Hepatic stellate cell (primary cell): Measurements from ENCODE around the gene NFIX.

Experiments
- DNase-seq: peaks from one replicate; pipeline ENCODE4 v3.0.0; 2011; ENCODE audit warnings: low spot score

The NFIX gene

DNA sequence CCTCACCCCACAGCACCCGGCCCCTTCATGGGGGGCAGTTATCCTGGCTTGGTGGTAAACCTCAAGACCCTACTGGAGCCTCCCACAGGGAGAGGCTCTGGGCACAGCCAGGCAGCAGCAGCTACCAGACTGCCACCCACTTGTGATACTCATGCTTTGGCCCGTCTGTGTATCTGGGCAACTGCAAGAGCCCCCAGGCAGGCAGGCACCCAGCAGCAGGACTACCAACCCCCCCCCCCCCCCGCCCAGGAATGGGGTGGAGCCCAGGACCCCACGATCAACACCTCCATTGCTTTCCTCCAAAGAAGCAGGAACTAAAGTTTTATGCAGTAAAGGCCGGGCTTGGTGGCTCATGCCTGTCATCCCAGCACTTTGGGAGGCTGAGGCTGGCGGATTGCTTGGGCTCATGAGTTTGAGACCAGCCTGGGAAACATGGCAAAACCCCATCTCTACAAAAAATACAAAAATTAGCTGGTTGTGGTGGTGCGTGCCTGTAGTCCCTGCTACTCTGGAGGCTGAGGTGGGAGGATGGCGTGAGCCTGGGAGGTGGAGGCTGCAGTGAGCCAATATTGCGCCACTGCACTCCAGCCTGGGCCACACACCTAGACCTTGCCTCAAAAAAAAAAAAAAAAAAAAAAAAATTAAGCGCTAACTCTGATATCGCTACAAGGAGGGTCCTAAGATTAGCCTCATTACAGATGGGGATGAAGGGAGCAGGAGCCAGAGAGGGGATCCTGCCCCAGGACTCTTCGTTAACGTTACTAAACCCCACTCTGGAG is 108.5 kb downstream of the NFIX start:
- DNase-seq, result no peak

- peak; percentile 58 for DNase-seq
Observed at GRCh38 chr19:13104360-13104847, 109.1 kb downstream of the NFIX start.

DNA sequence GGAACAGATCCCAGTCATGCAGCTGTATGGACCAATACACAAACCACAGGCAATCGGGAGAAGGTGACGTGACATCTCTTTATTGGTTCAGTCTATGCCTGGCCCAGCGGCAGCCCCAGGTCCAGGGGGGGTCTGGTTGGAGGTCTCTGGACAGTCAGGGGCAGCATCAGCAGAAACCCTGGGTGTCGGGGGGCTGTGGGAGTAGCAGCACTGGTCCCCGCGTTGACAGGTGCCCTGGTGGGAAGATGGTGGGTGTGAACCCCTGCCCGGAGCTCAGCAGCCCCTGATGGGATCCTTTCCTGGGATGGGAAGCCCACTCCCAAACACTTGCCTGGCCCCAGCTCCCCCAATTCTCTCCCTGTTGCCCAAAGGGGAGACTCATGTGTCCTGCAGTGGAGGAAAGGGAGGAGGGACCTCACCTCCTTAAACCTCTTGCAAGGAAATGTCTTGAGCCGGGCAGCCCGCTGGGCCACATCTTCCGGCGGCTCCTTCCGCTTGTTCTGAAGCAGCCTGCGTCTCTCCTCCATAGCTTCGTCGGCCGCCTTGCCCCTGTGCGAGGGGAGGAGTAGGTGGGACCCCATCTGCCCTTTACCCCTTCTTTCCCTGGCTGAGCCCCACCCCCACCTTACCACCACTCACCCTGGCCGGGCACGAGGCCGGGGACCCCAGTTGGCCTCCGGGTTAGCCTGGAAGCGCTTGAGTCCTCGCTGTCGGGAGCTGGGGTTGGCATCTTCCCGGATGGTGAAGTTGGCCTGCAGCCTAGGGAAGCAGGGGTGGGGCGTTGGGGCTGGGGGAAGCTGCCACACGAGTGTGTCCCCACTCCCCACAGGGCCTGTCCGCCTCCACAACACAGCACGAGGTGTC is 109.8 kb downstream of the NFIX start:
- DNase-seq, result no peak

DNA sequence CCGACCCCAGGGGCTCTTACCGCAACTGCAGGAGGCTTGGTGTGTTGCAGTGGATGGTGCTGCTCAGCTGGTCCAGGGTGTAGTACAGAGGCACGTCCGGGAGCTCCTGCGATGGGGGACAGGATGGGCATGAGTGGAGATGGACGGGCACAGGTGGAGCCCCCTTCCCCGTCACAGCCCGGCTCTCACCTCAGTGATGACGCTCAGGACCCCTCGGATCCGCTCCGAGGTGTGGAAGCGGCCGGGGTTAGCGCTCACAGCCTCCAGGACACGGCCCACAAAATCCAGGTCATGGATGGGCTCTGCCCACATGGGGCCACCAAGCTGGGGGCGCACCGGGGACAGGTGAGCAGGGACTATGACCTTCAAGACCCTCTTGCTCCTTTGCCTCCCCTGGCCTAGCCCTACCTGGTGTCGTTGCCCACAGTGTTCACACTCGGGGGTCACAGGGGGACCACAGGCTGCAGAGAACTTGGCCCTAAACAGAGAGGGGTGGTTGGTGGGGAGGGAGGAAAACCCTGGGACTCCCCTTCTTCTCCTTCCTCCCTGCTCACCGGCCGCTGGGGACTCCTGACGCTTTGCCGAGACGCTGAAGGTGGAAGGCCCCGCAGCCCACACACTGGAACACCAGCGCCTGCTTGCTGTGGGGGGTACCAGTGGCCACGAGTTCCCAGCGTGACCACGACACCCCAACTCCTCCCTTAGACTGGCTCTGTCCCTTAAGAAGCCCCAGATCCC is 114.3 kb downstream of the NFIX start:
- DNase-seq, result no peak

- DNase-seq, result no peak
Observed at GRCh38 chr19:13110099-13110610, 114.9 kb downstream of the NFIX start.

DNA sequence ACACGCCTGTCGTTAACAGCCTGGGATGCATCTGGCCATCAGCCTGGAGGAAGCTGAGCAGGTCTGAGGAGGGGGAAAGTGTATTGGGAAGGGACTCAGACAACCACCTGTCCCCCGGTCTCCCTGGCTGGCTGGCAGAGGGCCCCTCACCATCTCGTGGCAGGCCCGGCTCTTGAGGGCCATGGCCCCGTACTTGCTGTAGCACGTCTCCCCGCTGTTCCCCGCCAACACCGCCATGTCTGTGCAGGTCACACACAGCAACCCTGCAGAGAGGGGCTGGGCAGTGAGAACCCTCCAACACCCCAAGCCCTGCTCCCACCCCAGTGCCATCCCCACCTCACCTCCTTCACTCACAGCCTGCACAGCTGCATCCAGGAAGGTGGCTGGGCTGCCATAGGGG is 117.3 kb downstream of the NFIX start:
- no peak for DNase-seq

DNA sequence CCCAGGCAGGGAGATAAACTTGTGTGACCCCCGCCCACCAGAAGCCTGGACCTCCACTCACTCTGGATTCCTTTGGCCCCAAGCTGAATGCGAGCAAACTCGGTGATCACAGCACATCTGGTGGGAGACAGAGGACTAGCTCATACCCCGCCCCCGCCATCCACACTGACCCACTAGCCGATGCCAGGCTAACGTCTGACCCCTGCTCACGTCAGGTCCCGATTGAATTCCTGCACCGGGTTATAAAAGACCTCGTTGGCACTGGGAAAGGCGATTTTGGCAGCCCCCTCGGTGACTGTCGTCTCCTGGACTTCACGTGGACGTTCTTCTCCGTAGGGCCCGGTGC is 120.6 kb downstream of the NFIX start:
- DNase-seq, result no peak

- peak; percentile 98 for DNase-seq
Observed at GRCh38 chr19:13116282-13117175, 121.3 kb downstream of the NFIX start, which contains the start of gene TRMT1. TSS of gene TRMT1 (minus strand) at chr19:13116740. CDS start at chr19:13116399, 341 bp downstream.

- no peak for DNase-seq
Observed at GRCh38 chr19:13117176-13117771, 122.0 kb downstream of the NFIX start.

GRCh38 chr19:13117772-13118423 is 122.6 kb downstream of the NFIX start, which contains the start of gene NACC1:
TSS of gene NACC1 (plus strand) at chr19:13118264. CDS start at chr19:13135208, 16,944 bp downstream.
- peak; percentile 97 for DNase-seq

GRCh38 chr19:13118424-13119193 is 123.3 kb downstream of the NFIX start:
- DNase-seq, result peak; percentile 54

GRCh38 chr19:13119627-13120026 is 124.4 kb downstream of the NFIX start:
- DNase-seq, result no peak

DNA sequence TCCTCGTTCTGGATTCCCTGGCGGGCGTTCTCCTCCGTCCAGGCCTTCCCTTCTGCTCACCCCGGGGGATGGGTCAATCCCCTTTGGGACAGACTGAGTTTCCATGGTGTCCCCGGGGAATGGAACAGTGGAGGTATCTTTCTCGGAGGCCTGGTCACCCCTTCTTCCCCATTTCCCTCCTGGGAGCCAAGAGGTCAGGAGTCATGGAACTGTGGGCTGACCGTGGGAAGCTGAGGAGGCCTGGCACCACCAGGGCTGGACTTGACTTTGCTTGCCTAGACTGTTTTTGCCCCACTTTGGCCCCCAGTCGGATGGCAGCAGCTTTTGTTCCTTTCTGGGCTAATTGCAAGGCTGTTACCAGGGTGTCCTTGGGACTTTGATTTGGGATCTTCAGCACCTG is 124.8 kb downstream of the NFIX start:
- DNase-seq, result no peak

DNA sequence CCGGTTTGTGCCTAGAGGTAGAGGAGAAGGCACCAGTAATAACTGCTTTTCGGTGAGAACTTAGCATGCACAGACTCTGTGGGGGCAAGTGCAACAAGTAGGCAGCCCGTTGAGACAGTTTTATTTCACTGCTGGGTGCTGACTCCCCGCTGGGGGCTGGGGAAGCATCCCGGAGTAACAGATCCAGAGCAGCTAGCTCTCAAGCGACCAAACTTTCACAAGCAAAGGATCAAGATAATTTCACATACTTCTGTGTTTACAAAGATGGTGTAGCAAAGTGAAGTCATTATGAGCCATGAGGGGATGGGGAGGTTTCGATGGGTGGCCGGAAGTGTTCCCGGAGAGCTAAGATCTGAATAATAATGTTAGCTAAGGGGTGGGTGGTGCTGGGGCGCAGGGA is 125.5 kb downstream of the NFIX start:
- peak; percentile 73 for DNase-seq

DNA sequence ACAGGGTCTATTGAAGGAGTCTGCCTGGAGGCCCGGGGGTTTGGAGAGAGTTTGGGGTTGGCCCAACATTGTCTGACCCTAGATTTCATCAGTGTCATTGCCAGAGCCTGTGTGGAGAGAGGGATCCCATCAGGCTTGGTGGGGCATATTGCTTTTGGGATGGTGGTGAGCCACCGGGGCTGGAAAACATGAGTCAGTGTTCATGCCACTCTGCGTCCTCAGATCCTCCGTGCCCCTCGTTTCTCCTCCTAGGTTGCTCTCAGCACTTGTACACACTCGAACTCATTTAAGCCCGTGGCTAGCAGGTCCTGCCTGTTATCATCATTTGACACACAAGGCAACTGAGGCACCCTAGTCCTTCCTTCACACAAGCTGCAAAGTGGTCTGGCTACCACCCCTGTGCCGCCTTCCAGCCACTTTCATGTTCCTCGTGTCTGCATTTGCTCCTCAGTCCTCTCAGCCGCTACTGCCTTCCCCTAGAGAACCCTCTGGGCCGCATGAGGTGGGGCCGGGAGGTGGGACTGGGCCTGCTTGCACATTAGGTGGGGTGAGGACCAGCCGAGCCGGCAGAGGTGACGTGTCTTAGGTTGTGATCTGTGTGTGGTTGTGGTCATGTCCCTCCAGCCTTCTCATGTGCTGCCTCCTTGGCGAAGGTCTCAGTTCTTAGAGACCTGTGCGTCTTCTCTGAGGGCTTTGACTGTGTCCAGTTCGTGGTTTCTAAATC is 126.4 kb downstream of the NFIX start:
- no peak for DNase-seq

GRCh38 chr19:13122275-13122878 is 127.1 kb downstream of the NFIX start:
- DNase-seq, result no peak

DNA sequence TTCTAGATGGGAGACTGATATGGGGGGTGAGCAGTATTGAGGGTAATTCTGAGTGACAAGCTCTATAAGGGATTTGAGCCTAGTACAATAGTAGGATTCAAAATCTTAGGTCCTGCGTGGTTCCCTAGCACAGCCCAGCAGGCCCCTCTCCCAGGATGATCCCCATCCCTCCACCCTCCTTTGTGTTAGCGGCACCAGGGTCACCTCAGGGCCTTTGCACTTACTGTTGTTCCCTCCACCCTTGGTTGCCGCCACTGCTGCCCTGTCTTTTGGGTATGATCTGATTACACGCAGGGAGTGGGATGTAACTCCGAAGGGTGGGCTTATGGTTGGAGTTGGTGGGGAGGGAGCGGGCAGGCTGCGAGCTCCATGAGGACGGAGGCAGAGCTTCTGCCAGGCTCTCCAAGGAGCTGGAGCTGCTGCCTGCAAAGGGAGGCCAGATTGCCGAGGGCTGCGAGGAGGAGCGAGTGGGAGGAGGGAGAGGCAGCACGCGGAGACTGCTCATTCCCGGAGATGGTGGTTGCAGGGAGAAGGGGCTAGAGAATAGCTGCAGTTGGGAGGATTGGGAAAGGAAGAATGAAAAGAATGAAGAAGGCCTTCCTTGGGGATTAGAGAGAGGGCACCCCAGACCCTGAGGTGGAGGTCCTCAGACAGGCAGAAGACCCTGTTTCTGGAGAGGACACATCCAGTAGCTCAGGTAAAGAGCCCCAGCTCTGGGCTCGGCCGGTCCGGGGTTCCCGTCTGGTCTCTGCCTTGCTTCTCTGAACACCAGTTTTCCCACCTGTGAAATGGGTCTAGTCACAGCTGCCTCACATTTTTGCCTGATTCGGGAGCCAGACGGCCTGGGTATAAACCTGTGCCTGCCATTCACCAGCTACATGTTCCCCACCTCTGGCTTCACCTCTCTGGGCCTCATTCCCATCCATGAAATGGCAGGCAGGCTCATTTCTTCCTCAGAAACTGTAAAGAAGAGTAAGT is 128.0 kb downstream of the NFIX start:
- DNase-seq, result no peak
